Ovary (tissue), 9 donors: ENCODE results near the gene SIM1. TPM values are rescaled to one million over a fixed set of nuclear protein-coding genes. Genes with fewer than 3 reads are reported as not detected.

ENCODE experiments used
- DNase-seq, 5 donors: peaks; one replicate each; pipeline ENCODE4 v3.0.0-alpha.2; 2019 to 2020
- H3K27ac ChIP-seq, 2 donors: fragments of 200-600 bp; one replicate each; pipeline versions ENCODE4 v1.5.1 to v1.8.0; 2019 to 2022
- H3K27me3 ChIP-seq: fragments of 200-600 bp; one replicate; pipeline ENCODE4 v1.8.0; 2022
- H3K36me3 ChIP-seq: fragments of 200-600 bp; sonication (generic); one replicate; pipeline ENCODE4 v1.5.1; 2019
- H3K4me1 ChIP-seq: one replicate; pipeline ENCODE4 v1.8.1; 2013; ENCODE audit warnings: mild to moderate bottlenecking, moderate library complexity; ENCODE audit not compliant: insufficient read depth
- H3K4me3 ChIP-seq: fragments of 200-600 bp; sonication (generic); one replicate; pipeline ENCODE4 v1.5.1; 2017
- H3K9me3 ChIP-seq, 2 donors: fragments of 200-600 bp in 1 of 2; sonication (generic) in 1 of 2; one replicate each; pipeline versions ENCODE4 v1.5.1 to v1.8.1; 2013 to 2019; ENCODE audit warnings: mild to moderate bottlenecking in 1 of 2, moderate library complexity in 1 of 2
- CTCF ChIP-seq, 3 donors: fragments of 450-650 bp in 2 of 3; fragments of 200-600 bp in 1 of 3; IDR thresholded peaks; one replicate each; pipeline versions ENCODE4 v1.5.1 to v1.8.0; 2016 to 2022; ENCODE audit warnings: antibody characterized with exemption in 3 of 3, mild to moderate bottlenecking in 1 of 3
- EP300 ChIP-seq: sonication (generic); formaldehyde crosslinking; IDR thresholded peaks from one replicate; pipeline ENCODE4 v1.6.1; 2017; ENCODE audit warnings: antibody characterized with exemption
- POLR2A ChIP-seq: fragments of 450-650 bp; IDR thresholded peaks from one replicate; pipeline ENCODE4 v1.6.1; 2017; ENCODE audit warnings: antibody characterized with exemption, mild to moderate bottlenecking, moderate library complexity
- WGBS, 3 donors: extraction: QIAGEN DNeasy Blood & Tissue Kit in 1 of 3; methylation state at CpG; one replicate each; pipeline versions ENCODE4 v1.1.5 to v1.1.7; 2013 to 2017; 5-methylcytosine and 5-hydroxymethylcytosine counted together
- intact Hi-C, 4 donors: fragments of 100-400 bp; cut with DNase I; formaldehyde crosslinking; loops; one replicate each; pipeline versions ENCODE4 v1.11.0 to v1.15.1; 2022 to 2023
- polyA plus RNA-seq, 2 donors: library from polyadenylated mRNA; stranded (reverse); fragments of 200-250 nt in 1 of 2; fragments of 350-450 nt in 1 of 2; fragmentation: Illumina TruSeq in 1 of 2; extraction: RNeasy Lipid Tissue Mini Kit (QIAGEN cat#74804) in 1 of 2; gene quantifications; one replicate each; pipeline ENCODE4 v1.2.3, GENCODE V29; 2013 to 2014
- total RNA-seq, 7 donors: library from RNA; depleted of rRNA in 2 of 7; stranded (reverse); fragments of >200 nt in 2 of 7; fragmentation: NEBNext Ultra II Directional in 3 of 7; extraction: Animal tissue kit (Norgen Biotek cat#: 25700) in 3 of 7; gene quantifications; one replicate each; pipeline versions ENCODE4 v1.1.0 to v1.2.4, GENCODE V29; 2016 to 2023
- donor health status: DM: no; HTN: no; CAD: no; lungs with moderate emphysema.
- donor health status: DM: no; HTN: no; CAD: no.
- donor health status: Bipolar disorder and iron deficiency.
- donor health status: DM: yes; HTN: yes; CAD: no.
- donor health status: DM: no; HTN: no; CAD: no.
- donor health status: DM: yes; HTN: yes; CAD: no.

SIM1 gene
- total and polyA plus RNA-seq, 9 donors = 0.12 TPM; not detected in 8

GRCh38 chr6:100440935-100441334, 23.8 kb downstream of the SIM1 start:
- Histone ChIP-seq H3K27me3 (no peaks in the 10 kb centered on the region), H3K4me3 (no peak overlapping the region), H3K9me3 (no peaks in the 10 kb centered on the region), H3K4me1 (no peaks in the 10 kb centered on the region), H3K27ac (no peak overlapping the region), H3K36me3 (no peaks in the 10 kb centered on the region)
- intact Hi-C loops = no loop called here
- DNase-seq = no peak
- 70 to 85% (median 71%) methylated on average over 1 of the region's 1 CpG for WGBS, 3 donors
- TF ChIP-seq EP300 = no peak
- TF ChIP-seq CTCF (IDR thresholded peaks at IDR 0.05) = no peak
- TF ChIP-seq POLR2A = no peak

- DNase-seq = no peak
- H3K27me3 ChIP-seq = no peaks in the 10 kb centered on the region
- no peaks in the 10 kb centered on the region for H3K9me3 ChIP-seq
- H3K36me3 ChIP-seq = no peaks in the 10 kb centered on the region
- WGBS, 3 donors = 78 to 85% (median 82%) methylated on average over 3 of the region's 3 CpGs
- TF ChIP-seq CTCF (IDR thresholded peaks at IDR 0.05) (no peak), EP300 (no peak), POLR2A (no peak)
- no peaks in the 10 kb centered on the region for H3K4me1 ChIP-seq
- intact Hi-C loops = no loop called here
- H3K27ac ChIP-seq = no peak overlapping the region
- no peak overlapping the region for H3K4me3 ChIP-seq
Observed at GRCh38 chr6:100435299-100435698, 29.4 kb downstream of the SIM1 start.

- no peak for TF ChIP-seq EP300
- no peak for TF ChIP-seq POLR2A
- no peak for TF ChIP-seq CTCF (IDR thresholded peaks at IDR 0.05)
- intact Hi-C loops = no loop called here
- H3K27me3 ChIP-seq = no peaks in the 10 kb centered on the region
- DNase-seq = no peak
- no peaks in the 10 kb centered on the region for H3K4me1 ChIP-seq
- no peak overlapping the region for H3K27ac ChIP-seq
- no peak overlapping the region for H3K4me3 ChIP-seq
- no peaks in the 10 kb centered on the region for H3K9me3 ChIP-seq
- H3K36me3 ChIP-seq = no peaks in the 10 kb centered on the region
- WGBS, 3 donors = 58 to 65% (median 63%) methylated on average over 5 of the region's 5 CpGs
Observed at GRCh38 chr6:100433726-100434435, 30.8 kb downstream of the SIM1 start.

DNA sequence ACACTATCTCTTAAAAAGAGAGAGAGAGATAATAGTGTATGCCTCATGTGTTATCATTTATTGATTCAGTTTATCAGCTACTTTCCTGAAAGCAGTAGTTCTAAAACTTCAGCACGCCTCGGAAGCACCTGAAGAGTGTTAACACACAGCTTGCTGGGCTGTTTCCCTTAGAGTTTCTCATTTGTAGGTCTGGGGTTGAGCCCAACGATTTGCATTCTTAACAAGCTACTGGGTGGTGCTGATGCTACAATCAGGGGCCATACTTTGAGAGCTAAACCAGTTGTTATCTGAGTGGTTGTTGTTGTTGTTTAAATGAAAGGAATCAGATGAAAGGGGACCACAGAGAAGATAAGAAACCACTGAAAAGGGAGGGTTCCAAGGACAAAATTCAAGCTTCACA, 32.6 kb downstream of the SIM1 start:
- H3K27ac ChIP-seq = no peak overlapping the region
- no peak for TF ChIP-seq CTCF (IDR thresholded peaks at IDR 0.05)
- no peak for TF ChIP-seq POLR2A
- no peak for TF ChIP-seq EP300
- no peaks in the 10 kb centered on the region for H3K4me1 ChIP-seq
- intact Hi-C loops = no loop called here
- no peak for DNase-seq
- H3K4me3 ChIP-seq = no peak overlapping the region
- H3K9me3 ChIP-seq = no peaks in the 10 kb centered on the region
- no peaks in the 10 kb centered on the region for H3K27me3 ChIP-seq
- WGBS, 3 donors = 28 to 61% (median 37%) methylated on average over 3 of the region's 3 CpGs
- no peaks in the 10 kb centered on the region for H3K36me3 ChIP-seq
